ENCODE measurements around the gene GPR139.

GPR139 gene

DNA sequence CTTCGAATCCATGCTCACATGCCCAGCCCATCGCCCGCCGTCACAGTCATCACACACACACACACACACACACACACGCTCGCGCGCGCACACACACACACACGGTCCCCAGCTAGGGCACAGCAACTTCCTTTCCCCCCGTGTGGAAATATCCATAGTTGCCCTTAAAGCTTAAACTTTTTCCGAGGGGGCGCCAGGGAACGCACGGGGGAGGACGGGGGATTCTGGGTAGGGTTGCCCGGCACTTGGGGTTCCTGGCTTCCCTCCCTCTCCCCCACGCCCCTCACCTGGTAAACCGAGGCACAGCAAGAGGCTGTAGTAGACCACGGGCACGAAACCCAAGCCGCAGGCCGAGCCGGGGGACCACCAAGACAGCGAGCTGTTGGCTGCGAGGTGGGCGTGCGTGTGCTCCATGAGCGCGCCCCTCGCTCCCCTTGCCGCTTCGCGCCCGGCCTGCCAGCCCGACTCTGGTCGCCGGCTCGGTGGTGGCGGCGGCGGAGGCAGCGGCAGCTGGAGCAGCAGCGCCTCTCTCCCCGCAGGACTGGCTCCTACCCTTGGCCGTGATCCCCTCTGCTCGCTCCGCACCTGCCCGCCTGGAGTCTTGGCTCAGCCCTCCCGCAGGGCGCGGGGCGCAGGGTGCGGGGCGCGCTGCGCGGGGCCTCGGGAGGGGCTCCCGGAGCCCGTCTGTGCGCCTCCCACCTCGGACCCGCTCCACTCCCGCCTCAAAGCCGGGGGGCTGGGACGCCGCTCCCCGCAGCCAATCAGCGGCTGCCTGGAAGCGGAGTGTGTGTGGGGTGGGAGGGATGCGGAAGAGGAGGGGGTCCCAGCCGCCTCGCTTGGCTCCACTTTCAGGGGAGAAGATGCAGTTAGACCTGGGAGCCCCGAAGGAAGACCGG, at the start of gene GPR139:
Gene GPR139 (minus strand): TSS at position 688 of the 896 bp plus-strand sequence. CDS start 274 bp downstream, at position 414.
- no peak for DNase-seq (ENCODE audit: extremely low read depth in 1 of 2, low read depth in 1 of 2)

DNA sequence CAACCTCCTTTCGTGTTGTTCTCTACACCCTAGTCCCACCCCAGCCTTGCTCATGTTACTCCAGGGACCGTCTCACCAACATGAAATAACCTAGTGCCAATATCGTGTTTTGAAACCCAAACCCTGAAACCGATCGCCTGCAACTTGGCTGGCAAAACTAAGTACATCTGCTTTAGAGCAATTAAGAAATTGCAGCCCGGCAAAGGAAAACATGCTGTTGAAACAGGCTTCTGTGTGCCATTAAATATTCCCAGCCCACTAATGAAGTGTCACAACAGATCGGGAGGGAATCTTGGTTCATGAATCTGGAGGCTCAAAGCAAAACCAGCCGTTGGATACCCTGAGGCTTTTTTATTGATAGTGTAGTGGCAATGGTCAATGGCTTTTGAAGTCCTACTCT, 48.3 kb upstream of the GPR139 start:
- no peak for DNase-seq (ENCODE audit: extremely low read depth in 1 of 2, low read depth in 1 of 2)

DNA sequence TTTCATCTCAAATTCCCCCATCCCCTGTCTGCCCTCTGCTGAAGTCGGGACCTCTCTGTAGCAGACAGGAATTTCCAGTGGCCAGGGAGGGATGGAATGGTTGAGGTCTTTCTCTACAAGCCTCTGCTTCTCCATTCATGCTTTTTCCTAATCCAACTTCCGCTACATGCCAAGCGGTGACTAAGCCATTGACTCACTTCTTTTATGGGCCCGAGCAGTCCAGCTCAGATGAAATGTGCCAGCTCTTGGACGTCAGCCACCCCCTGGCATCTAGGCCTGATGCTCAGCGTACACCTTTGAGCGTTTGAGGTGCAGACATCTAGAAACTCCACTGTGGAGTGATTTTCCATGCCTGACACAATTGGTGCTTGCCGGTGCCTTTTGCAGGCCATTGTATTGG, 40.7 kb upstream of the GPR139 start:
- no peak for DNase-seq (ENCODE audit: extremely low read depth in 1 of 2, low read depth in 1 of 2)

DNA sequence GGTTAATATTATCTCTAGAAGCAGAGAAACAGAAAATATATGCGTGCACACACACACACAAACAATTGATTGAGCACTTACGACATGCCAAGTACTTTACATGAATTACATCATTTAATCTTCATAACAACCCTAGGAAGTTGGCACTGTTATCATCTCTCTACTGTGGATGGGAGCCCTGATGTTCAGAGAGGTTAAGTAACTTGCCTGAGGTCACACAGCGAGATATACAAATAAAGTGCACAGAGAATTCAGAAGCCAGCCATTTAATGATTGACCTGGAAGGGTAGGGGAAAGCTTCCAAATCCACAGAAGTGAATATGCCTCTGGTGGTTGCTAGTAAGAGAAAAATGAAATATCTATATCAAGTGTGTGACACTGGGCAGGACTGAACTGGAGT, 37.5 kb upstream of the GPR139 start:
- no peak for DNase-seq (ENCODE audit: extremely low read depth in 1 of 2, low read depth in 1 of 2)

DNA sequence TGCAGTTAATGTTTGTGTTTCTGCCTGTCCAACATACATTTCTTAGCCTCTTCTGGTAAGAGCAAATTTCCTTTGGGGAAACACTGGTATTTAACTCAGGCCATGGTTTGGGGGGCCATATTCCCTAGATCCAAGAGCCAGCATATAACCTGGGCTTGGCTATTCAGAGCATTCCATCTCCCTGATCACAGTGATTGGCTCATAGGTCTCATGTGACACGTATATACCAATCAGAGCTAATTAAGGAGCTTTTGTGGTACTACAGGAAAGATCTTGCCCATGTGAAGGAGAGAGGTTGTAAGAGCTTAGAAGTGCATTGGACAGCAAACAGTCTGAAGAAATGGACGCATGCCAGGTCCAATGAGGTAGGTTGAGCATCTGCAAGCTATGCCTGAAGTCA, 33.4 kb upstream of the GPR139 start:
- no peak for DNase-seq (ENCODE audit: extremely low read depth in 1 of 2, low read depth in 1 of 2)

DNA sequence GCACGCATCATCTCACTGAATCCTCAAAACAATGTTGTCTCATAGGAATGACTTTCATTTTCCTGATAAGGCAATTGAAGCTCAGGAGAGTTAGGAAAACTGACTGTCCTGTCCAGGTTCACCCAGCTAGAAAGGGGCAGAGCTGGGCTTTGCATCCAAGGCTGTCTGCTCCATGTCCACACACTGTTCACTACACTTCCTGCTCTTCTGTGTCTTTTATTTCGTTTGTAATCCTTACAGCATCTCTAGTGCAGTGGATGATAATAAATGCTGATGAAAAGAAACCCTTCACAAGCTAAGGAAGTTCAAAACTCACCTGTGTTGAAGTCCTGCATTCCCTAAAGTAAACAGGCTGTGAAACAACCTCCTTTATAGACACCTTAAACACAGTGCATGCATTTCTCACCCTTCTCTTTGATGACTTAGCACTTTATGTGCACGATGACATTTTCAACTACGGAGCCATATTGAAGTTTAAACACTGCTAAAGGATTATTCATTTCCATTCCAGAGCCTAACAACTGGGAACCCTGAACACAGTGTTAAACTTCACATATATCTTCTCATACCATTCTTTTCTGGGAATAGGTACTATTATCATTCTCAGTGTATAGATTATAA, 31.0 kb upstream of the GPR139 start:
- no peak for DNase-seq (ENCODE audit: extremely low read depth in 1 of 2, low read depth in 1 of 2)

DNA sequence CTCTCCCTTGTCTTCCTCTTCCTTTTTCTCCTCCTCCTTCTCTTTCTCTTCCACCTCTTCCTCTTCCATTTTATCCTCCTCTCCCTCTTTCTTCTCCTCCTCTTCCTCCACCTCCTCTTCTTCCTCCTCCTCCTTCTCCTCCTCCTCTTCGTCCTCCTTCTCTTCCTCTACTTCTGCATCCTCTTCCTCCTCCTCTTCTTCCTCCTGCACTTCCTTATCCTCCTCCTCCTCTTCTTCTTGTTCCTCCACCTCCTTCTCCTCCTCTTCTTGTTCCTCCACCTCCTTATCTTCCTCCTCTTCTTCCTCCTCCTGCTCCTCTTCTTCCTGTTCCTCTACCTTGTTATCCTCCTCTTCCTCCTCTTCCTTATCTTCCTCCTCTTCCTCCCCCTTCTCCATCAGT, 28.8 kb upstream of the GPR139 start:
- DNase-seq (ENCODE audit: extremely low read depth in 1 of 2, low read depth in 1 of 2), result no peak

DNA sequence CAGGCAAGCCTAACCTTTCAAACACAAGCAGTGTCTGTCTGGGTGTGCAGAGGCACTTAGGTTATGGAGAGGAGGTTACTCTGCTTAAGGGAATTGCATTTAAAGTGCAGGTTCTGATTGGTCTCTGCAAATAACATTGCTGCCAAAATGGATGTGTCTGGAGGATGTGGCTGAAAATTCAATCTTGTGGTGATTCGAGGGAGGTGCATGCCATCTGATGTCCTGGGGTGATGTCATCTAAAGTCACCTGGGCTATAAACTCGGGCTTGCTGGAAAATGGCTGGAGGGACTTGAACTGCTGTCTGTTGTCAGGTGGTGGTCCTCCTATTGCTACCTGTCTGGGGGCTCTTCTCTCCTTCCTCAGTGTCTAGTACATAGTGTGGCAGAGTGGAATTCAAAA, 28.3 kb upstream of the GPR139 start:
- no peak for DNase-seq (ENCODE audit: extremely low read depth in 1 of 2, low read depth in 1 of 2)

DNA sequence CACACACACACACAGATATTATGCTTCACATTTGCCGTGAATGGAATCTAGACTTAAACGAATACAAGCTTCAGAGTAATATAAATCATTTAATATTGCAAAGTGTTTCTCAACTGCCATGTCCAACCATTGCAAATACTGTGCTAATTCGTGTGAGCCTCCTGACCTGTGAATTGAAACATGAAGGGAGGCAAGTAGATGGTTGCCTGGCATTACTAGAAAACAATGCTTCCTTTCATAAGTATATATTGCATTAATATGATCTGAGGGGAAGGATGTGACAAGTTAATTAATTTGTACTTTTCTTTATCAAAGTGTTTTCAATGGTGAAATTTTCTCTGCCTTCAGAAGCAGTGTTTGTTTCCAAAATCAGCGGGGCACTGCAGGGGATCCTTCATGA, 25.7 kb upstream of the GPR139 start:
- no peak for DNase-seq (ENCODE audit: extremely low read depth in 1 of 2, low read depth in 1 of 2)

DNA sequence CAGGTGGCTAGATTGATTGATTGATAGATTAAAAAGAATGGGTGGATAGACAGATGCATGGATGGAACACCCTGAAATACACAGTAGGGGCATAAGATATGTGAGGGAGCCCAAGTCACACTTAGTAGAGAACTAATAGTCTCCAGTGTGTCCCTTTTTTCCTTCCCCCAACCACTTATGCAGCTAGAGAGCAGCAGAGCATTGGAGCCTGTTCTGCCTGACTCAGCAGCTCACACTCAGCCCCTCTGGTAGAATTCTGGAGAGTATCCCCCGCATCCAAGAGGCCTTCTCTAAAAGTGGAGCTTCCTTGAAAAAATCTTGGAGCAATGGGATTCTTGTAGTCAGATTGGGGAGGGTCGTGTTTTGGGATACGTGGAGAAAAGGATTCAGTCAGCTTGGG, 20.5 kb upstream of the GPR139 start:
- DNase-seq (ENCODE audit: extremely low read depth in 1 of 2, low read depth in 1 of 2), result no peak

DNA sequence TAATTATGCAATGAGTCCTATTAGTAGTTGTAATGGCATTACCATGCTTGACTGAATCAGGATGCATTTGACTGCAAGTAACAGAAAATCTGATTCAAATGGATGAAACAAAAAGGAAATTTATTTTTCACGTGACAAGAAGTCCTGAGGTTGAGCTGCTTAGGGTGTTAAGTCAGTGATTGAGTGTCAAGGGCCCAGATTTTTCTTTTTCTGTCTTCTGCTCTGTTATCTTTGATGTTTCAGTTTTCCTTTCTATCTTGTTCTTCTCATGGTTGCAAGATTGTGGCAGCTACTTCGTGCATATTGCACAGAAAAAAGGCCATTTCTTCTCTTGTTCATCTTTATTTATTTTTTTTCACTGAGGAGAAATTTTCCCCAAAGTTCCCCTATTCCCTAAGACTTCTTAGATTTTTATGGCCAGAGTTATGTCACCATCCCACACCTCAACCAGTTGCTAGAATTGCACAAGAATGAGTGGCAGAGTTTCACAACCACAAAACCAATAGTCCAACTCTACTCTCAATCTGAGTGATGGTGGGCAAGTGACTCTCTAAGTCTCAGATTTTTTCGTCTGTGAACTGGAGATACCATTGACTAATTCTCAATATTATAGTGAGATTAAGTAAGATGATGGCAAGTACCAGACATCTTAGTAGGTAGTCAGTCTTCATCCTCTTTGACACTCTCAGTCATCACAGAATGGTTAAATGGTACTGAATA, 15.7 kb upstream of the GPR139 start:
- no peak for DNase-seq (ENCODE audit: extremely low read depth in 1 of 2, low read depth in 1 of 2)

DNA sequence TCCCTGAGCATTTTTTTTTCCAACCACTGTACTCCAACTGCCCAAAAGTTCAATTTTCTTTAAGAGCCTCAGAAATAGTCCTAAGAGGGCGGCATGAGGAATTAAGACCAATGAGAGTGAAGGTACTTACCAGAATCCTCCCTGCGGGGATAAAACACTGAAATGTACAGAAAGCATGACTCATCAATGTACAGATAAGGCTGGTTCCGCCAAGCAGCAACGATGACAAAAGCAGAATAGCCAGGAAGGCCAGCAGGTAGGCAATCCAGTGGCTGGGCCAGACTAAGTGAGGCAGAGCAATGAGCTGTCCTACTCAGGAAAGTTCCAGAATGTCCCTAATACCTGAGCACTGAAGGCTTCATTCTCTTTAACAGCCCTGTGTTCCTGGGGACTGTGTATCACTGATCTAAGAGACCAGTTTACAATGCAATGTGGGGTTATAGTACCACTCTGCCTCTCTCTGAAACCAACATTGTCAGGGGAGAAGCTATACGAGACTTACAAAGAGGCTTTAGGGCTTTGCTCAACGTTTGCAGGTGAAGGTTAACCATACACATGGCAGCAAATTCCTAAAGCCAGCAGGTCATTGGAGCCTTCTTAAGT, 11.0 kb upstream of the GPR139 start:
- DNase-seq (ENCODE audit: extremely low read depth in 1 of 2, low read depth in 1 of 2), result no peak

DNA sequence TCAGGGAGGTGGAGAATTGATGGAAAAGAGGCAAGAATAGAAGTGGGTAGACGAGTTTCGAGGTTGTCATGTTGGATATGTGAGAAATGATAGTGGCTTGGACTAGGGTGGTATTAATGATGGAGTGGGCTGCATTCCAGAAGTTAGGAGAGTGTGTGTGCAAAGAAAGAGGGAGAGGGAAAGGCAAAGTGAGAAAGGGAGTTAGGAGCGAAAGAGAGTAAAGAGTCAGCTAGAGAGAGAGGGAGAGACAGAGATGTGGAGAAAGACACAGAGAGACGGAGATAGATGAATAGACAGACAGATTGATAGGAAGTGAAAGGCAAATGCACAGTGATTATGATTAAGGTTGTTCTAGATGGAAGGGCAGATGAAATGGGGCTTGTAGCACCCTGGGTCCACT, 5.4 kb upstream of the GPR139 start:
- no peak for DNase-seq (ENCODE audit: extremely low read depth in 1 of 2, low read depth in 1 of 2)

DNA sequence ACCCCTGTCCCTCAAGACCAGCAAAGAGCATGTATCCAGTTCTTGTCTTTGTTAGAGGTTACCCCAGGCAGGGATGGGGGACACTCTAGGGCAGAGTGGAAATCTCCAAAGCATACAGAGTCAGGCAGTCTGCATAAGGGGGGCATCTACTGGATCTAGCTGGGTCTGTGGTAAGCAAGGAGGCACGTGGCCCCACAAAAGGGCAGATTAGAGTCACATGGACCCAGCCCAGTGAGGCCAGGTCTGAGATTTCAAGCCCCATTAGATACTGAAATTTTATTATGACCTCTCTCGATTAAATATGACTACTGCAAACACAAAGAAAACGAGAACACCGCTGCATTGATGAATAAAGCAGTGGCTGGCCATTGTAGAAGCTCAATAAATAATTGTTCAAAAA, 1.6 kb upstream of the GPR139 start:
- no peak for DNase-seq (ENCODE audit: extremely low read depth in 1 of 2, low read depth in 1 of 2)

DNA sequence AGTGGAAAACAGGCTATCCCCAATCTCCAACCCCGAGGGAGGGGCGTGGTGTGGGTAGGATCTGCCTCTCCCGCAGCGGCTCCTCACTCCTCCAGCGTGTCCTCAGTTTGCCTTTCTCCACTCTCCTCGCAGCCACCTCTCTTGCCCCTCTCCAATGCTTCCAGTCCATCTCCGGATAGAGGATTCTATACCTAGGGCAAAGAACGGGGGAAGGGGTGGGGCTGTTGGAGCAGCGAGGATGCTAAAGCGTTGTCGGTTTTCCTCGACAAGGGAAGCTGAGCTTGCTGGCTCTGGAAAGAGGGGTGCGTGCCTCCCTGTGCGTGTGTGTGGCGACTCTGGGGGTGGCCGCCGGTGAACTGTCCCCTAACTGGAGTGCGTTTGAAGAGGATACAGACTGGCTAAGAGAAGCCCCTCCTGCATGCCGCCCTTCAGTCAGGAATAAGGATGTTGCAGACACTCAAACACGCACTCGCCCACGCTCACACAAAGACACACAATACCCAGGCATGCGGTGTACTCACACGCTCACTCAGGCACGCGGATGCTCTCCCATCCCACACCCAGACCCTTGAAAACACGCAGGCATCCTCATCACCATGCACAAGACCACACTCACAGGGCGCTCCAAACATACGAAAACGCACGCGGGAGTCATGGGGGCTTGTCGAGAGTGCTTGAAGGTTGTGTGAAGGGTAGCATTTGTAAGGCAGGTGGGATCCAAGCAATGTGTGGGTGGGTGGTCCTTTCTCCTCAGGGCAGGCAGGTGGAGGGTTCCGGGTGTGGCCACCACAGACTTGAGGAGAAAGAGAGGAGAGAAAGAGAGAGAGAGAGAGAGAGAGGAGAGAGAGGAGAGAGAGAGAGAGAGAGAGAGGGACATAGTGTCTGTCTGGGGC, 655 bp upstream of the GPR139 start:
- no peak for DNase-seq (ENCODE audit: extremely low read depth in 1 of 2, low read depth in 1 of 2)

DNA sequence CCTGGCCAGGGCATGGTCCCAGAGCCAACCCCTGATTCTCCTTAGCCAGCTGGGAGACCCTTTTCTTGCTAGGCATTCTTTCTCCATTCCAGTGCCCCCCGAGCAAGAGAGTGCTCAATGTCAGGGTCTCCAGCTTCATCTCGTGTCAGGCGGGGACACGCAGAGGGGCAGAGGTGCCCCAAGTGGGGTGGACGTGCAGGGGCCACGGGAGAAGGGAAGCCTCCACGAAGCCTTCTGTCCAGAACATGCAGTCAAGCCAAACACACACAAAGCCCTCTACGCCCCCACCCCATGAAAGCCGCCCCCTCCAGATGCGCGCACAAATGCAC, 852 bp downstream of the GPR139 start:
- no peak for DNase-seq (ENCODE audit: extremely low read depth in 1 of 2, low read depth in 1 of 2)

DNA sequence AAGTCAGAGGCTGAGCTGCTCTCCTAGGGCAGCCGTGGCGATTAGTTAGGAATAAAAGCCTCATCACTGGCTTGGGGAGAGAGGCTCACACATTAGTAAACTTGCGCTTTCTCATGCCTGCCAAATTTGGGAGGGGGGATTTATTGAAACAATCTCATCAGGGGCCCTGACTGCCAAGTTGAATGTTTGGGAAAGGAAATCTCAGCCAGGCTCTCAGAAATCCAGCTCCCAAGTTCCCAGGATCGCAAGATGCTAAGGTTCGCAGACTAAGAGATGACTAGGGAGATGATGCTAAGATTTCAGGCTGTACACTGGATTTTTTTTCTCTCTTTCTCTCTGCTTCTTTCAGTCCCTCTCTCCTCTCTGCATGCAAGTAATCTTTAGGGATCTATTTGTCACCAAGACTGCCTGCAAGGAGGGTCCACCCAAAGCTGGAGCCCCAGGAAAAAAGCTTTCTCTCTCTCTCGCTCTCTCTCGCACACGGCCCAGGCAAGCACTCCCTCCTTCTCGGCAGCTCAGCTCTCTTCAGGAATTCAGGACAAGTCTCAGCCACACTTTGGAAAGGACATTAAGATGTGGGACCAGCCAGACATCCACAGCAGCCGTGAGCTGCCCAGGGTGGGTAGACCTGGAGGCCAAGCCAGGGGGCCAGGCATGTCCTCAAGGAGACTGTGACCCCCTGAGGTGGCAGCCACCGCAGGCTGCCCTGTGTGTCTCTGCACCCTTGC, 1.4 kb downstream of the GPR139 start:
- no peak for DNase-seq (ENCODE audit: extremely low read depth in 1 of 2, low read depth in 1 of 2)

DNA sequence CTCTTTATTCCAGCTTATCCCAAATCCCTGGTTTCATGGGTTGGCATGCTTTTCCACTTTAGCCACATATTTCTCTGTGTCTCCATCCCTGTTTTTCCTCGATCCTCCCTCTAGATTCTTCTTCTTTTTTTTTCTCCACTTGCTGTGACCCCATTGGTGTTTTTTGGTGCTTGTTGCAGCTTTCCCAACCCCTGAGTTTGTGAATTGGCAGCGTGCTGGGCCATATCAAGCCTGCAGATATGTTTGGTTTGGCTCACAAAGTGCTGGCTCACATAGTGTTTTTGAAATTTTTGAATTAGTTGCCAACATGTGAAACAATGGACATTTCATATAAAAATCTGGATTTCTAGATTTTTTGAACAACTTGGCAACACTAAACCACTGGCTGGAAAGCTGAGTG, 8.8 kb downstream of the GPR139 start:
- DNase-seq (ENCODE audit: extremely low read depth in 1 of 2, low read depth in 1 of 2), result no peak

DNA sequence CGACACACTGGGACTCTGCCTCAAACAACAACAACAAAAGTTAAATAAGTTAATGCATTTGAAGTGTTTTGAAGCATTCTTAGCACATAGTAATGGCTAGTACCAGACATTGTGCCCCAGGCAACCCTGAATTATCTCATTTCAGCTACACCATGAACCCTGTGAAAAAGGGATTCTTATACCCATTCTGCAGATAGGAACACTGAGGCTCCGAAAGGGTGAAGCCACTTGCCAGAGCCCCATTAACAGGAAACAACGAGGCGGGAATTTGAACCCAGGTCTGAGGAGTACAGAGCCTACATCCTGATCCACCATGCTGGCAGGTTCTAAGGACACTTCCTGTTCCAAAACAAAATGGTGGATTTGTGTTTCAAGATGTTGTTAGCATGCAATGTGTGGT, 9.2 kb downstream of the GPR139 start:
- DNase-seq (ENCODE audit: extremely low read depth in 1 of 2, low read depth in 1 of 2), result no peak

DNA sequence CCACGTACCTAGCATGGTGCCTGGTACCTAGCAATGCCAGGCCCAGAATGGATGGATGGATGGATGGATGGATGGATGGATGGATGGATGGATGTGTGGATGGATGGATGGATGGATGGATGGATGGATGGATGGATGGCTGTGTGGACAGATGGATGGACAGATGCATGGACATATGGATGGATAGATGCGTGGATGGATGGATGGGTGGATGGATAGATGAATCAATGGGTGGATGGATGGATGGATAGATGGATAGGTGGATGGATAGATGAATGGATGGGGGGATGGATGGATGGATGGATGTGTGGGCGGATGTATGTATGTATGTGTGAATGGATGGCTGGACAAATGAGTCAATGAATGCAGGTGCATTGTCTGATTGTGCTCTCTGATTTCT, 12.6 kb downstream of the GPR139 start:
- DNase-seq (ENCODE audit: extremely low read depth in 1 of 2, low read depth in 1 of 2), result no peak
